ENCODE results near the gene CER1. TPM values are rescaled to one million over a fixed set of nuclear protein-coding genes. Genes with fewer than 3 reads are reported as not detected.

The CER1 gene
- total and polyA plus RNA-seq, 2 of the 4 experiments (the other 2 are of a cell fraction), result not detected

- in situ Hi-C loops (cut with MboI; ENCODE audit: low sequenced_read_pairs) (no loop called here), dilution Hi-C loops (cut with HindIII; ENCODE audit: low sequenced_read_pairs, unreplicated experiment) (no loop called here), intact Hi-C loops (cut with micrococcal nuclease) (no loop called here)
- Histone ChIP-seq H3K79me1 (ENCODE audit: low read depth in 1 of 2, low read length in 2 of 2) (no peaks in the 10 kb centered on the region), H3K4ac (ENCODE audit: low read depth, low read length) (no peak overlapping the region), H3K4me2 (ENCODE audit: low read depth, low read length) (no peak overlapping the region), H3K56ac (ENCODE audit: extremely low read depth, insufficient read depth, low read length) (no peak overlapping the region), H2BK5ac (ENCODE audit: low read depth, low read length, poor library complexity, severe bottlenecking) (no peak overlapping the region), H3K18ac (ENCODE audit: low read depth, low read length) (no peak overlapping the region), H3K4me1 (ENCODE audit: control insufficient read depth, insufficient read depth, low read length) (no peaks in the 10 kb centered on the region), H4K20me1 (ENCODE audit: insufficient read depth, low read length) (no peaks in the 10 kb centered on the region), H2BK20ac (ENCODE audit: low read depth, low read length) (no peak overlapping the region), H3K36me3 (ENCODE audit: control insufficient read depth, insufficient read depth, low read length) (no peaks in the 10 kb centered on the region), H2AK9ac (replicated peaks; ENCODE audit: low read depth, low read length, poor library complexity) (no peak overlapping the region), H3K9me1 (ENCODE audit: insufficient read depth, low read length) (no peaks in the 10 kb centered on the region), H3K9me3 (ENCODE audit: control insufficient read depth, insufficient read depth, low read length) (no peaks in the 10 kb centered on the region), H3K27me3 (ENCODE audit: control insufficient read depth, insufficient read depth, low read length) (no peaks in the 10 kb centered on the region), H4K8ac (ENCODE audit: low read depth in 2 of 2, low read length in 2 of 2) (no peak overlapping the region), H2AFZ (replicated peaks; ENCODE audit: low read length, poor library complexity) (no peak overlapping the region), H2AK5ac (ENCODE audit: low read depth, low read length) (no peak overlapping the region), H3K4me3 (ENCODE audit: insufficient read depth, low read depth, low read length) (no peak overlapping the region), H3K14ac (replicated peaks; ENCODE audit: low read depth, low read length) (no peak overlapping the region), H2BK120ac (ENCODE audit: low read depth, low read length) (no peak overlapping the region), H4K5ac (ENCODE audit: low read depth, low read length) (no peak overlapping the region), H3K23ac (ENCODE audit: low read depth, low read length) (no peak overlapping the region), H2BK15ac (ENCODE audit: low read depth, low read length) (no peak overlapping the region), H3K27ac (ENCODE audit: insufficient read depth, low read length) (no peak overlapping the region), H3K9ac (ENCODE audit: low read depth, low read length) (no peak overlapping the region), H4K91ac (ENCODE audit: insufficient read depth, low read depth, low read length) (no peak overlapping the region)
- WGBS, 2 experiments (ENCODE audit: extremely low coverage in 2 of 2, insufficient read length in 1 of 2), result 0% methylated on average over 1 of the region's 3 CpGs; no CpG with 5 or more reads in 1 of the 2 experiments
- CTCF ChIA-PET, result no interaction called here
- ATAC-seq (ENCODE audit: low read depth) (no peak), DNase-seq (no peak)
- POLR2A ChIA-PET (ENCODE audit: unreplicated experiment), result no interaction called here
- TF ChIP-seq, protein P1, sequence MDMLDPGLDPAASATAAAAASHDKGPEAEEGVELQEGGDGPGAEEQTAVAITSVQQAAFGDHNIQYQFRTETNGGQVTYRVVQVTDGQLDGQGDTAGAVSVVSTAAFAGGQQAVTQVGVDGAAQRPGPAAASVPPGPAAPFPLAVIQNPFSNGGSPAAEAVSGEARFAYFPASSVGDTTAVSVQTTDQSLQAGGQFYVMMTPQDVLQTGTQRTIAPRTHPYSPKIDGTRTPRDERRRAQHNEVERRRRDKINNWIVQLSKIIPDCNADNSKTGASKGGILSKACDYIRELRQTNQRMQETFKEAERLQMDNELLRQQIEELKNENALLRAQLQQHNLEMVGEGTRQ (IDR thresholded peaks at IDR 0.05; ENCODE audit: low read depth, low read length), result no peak
- TF ChIP-seq FOS (IDR thresholded peaks at IDR 0.05; ENCODE audit: low read depth, low read length) (no peak), ELK1 (IDR thresholded peaks at IDR 0.05; ENCODE audit: borderline replicate concordance, low read depth, low read length) (no peak), RCOR1 (IDR thresholded peaks at IDR 0.05; ENCODE audit: insufficient replicate concordance, low read length) (no peak), RAD21 (IDR thresholded peaks at IDR 0.05; ENCODE audit: low read length) (no peak), MAZ (IDR thresholded peaks at IDR 0.05; ENCODE audit: borderline replicate concordance, low read depth, low read length) (no peak), NFE2L2 (IDR thresholded peaks at IDR 0.05; ENCODE audit: low read depth, low read length) (no peak), MAFK (IDR thresholded peaks at IDR 0.05; ENCODE audit: low read depth, low read length) (no peak), RFX5 (IDR thresholded peaks at IDR 0.05; ENCODE audit: low read depth, low read length) (no peak)
- no TSS peak for BruUV-seq (replicated peaks)
These were observed 18.8 kb upstream of the CER1 start for GRCh38 chr9:14741369-14741768.

Data from IMR-90 (cell line).